ENCODE results near the gene JAG1.

DNA sequence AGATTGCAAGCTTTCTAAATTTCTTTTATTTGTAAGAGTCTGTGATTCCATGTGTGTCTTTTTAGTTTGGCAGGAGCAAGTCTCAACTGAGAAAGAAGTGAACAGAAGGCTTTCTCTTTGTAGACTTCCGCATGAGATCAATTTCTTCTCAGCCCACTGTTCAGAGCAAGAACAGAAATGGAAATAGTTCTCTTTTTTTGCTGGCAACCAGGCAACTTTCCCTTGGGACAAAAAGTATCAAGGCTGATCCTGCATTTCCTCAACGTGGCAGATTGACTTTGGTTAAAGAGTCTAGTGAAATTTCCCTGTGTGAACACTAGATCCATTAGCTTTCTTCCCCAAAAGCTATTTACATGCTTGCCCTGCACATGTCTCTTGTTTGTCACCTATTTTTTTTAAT lies 46.8 kb upstream of the JAG1 start:
- TF ChIP-seq, protein P1, sequence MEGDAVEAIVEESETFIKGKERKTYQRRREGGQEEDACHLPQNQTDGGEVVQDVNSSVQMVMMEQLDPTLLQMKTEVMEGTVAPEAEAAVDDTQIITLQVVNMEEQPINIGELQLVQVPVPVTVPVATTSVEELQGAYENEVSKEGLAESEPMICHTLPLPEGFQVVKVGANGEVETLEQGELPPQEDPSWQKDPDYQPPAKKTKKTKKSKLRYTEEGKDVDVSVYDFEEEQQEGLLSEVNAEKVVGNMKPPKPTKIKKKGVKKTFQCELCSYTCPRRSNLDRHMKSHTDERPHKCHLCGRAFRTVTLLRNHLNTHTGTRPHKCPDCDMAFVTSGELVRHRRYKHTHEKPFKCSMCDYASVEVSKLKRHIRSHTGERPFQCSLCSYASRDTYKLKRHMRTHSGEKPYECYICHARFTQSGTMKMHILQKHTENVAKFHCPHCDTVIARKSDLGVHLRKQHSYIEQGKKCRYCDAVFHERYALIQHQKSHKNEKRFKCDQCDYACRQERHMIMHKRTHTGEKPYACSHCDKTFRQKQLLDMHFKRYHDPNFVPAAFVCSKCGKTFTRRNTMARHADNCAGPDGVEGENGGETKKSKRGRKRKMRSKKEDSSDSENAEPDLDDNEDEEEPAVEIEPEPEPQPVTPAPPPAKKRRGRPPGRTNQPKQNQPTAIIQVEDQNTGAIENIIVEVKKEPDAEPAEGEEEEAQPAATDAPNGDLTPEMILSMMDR (IDR thresholded peaks at IDR 0.05; ENCODE audit: poor library complexity, severe bottlenecking), result no peak
- no peak for TF ChIP-seq EZH2 (IDR thresholded peaks at IDR 0.05; ENCODE audit: borderline replicate concordance, insufficient read depth, low read length, poor library complexity, severe bottlenecking)

Data from neural cell (in vitro differentiated cells).